ENCODE measurements around the gene APOA5. TPM values are rescaled to one million over a fixed set of nuclear protein-coding genes. Genes with fewer than 3 reads are reported as not detected.

The APOA5 gene
- total RNA-seq, 1 experiment from 2014 or later: 0.11 TPM

DNA sequence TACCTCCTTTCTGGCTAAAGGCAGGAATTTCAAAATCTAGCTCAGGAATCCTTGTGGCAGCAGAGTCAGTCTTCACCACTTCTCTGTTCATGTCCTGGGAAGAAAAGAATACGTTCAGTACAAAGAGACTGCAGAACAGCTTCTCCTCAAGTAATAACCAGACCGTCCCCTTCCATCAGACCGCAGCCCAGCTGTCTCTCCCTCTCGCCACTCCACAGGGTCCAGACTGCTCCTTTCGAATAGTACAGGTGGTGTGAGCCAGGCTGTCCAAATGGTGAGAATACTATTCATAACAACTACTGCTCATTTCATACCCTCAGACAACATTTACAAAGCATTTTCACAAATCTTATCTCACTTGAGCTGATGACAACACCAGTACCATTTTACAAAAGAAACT lies 4.7 kb downstream of the APOA5 start:
- H3K18ac ChIP-seq (ENCODE audit: insufficient read length, low read depth, low read length): no peak overlapping the region
- peaks cover 2% of the 10 kb centered on the region; the same call in 1 of the 2 replicates for H3K79me2 ChIP-seq (ENCODE audit: insufficient read depth, low read length)
- no peak overlapping the region for H4K5ac ChIP-seq (ENCODE audit: insufficient read length, low read depth, low read length)
- peak overlapping the region in 1 of 3 experiments; percentile 11; a peak in 1 of 7 replicates for H3K27ac Mint-ChIP-seq
- H3K4me1 ChIP-seq (ENCODE audit: insufficient read depth, low read length): no peaks in the 10 kb centered on the region; the same call in 1 of the 2 replicates
- peaks cover 5% of the 10 kb centered on the region for H3K79me1 ChIP-seq (ENCODE audit: insufficient read depth, low read depth, low read length, poor library complexity, severe bottlenecking)
- H3K4me1 Mint-ChIP-seq: peaks cover 17 to 20% of the 10 kb centered on the region in 2 experiments
- H3T11ph ChIP-seq (ENCODE audit: low read length): no peak overlapping the region
- DNase-seq: no peak
- no peak overlapping the region for H2AK5ac ChIP-seq (ENCODE audit: insufficient read length, low read length)
- H2BK20ac ChIP-seq (ENCODE audit: low read depth, low read length, poor library complexity, severe bottlenecking): no peak overlapping the region
- no peak overlapping the region for H4K8ac ChIP-seq (replicated peaks; ENCODE audit: insufficient read length, low read depth, low read length)
- H3K4ac ChIP-seq (ENCODE audit: low read depth, low read length): no peak overlapping the region
- peaks cover 13% of the 10 kb centered on the region for H3K23me2 ChIP-seq (ENCODE audit: insufficient read length, low read depth, low read length, poor library complexity, severe bottlenecking)
- H2BK120ac ChIP-seq (ENCODE audit: low read depth, low read length, poor library complexity, severe bottlenecking): no peak overlapping the region
- no peak overlapping the region for H2BK5ac ChIP-seq (ENCODE audit: insufficient read length, low read length)
- no peak overlapping the region for H2AFZ ChIP-seq (ENCODE audit: low read length)
- H3K9me3 Mint-ChIP-seq: no peaks in the 10 kb centered on the region
- H3K4me2 ChIP-seq (ENCODE audit: insufficient read depth, insufficient read length, low read length): peak overlapping the region; percentile 71
- WGBS (ENCODE audit: extremely low coverage, insufficient read length, low lambda C conversion rate): no CpG with 5 or more reads among the region's 5 CpGs
- peaks cover 22% of the 10 kb centered on the region for H3K27me3 Mint-ChIP-seq (ENCODE audit: low read depth)
- H3K4me3 Mint-ChIP-seq: peak overlapping the region; percentile 88 to 91
- H3K9me3 ChIP-seq (ENCODE audit: control insufficient read depth, low read depth, low read length): no peaks in the 10 kb centered on the region
- TF ChIP-seq CTCF (conservative IDR thresholded peaks at IDR 0.05): no peak
- H2BK12ac ChIP-seq (ENCODE audit: insufficient read length, low read depth, low read length): no peak overlapping the region
- H3K27me3 ChIP-seq (ENCODE audit: insufficient read depth, low read length): no peaks in the 10 kb centered on the region; the same call in 1 of the 2 replicates
- no peak overlapping the region for H2BK15ac ChIP-seq (ENCODE audit: low read depth, low read length)
- no peak overlapping the region for H3K14ac ChIP-seq (ENCODE audit: insufficient read depth, low read length)
- H3K27ac ChIP-seq (ENCODE audit: insufficient read length, low read depth, low read length): no peak overlapping the region
- H4K91ac ChIP-seq (ENCODE audit: insufficient read length, low read depth, low read length): no peak overlapping the region
- H3K23ac ChIP-seq (ENCODE audit: insufficient read length, low read depth, low read length): no peak overlapping the region
- H3K9ac ChIP-seq (ENCODE audit: extremely low read depth, insufficient read length, low read length): peak overlapping the region; percentile 76
- no peak overlapping the region for H3K56ac ChIP-seq (ENCODE audit: insufficient read length, low read depth, low read length)
- peaks cover 34 to 53% (median 51%) of the 10 kb centered on the region in 3 experiments for H3K36me3 Mint-ChIP-seq (ENCODE audit: insufficient read depth in 1 of 3, low read depth in 3 of 3)
- no peaks in the 10 kb centered on the region for H4K20me1 ChIP-seq (ENCODE audit: control insufficient read depth, insufficient read depth, insufficient read length)

Measured in H9 (cell line).